GM10266 (cell line): ENCODE measurements around the gene ANGPTL2.

Experiments used
- DNase-seq: peaks from one replicate; pipeline ENCODE4 v3.0.0; 2012; ENCODE audit errors: extremely low spot score
- TF ChIP-seq, protein P1 (sequence below): IDR thresholded peaks from 2 replicates; pipeline ENCODE4 v1.5.1; 2012; ENCODE audit warnings: mild to moderate bottlenecking, low read depth; ENCODE audit not compliant: control insufficient read depth, insufficient read depth; ENCODE audit errors: missing control alignments

Gene ANGPTL2

DNA sequence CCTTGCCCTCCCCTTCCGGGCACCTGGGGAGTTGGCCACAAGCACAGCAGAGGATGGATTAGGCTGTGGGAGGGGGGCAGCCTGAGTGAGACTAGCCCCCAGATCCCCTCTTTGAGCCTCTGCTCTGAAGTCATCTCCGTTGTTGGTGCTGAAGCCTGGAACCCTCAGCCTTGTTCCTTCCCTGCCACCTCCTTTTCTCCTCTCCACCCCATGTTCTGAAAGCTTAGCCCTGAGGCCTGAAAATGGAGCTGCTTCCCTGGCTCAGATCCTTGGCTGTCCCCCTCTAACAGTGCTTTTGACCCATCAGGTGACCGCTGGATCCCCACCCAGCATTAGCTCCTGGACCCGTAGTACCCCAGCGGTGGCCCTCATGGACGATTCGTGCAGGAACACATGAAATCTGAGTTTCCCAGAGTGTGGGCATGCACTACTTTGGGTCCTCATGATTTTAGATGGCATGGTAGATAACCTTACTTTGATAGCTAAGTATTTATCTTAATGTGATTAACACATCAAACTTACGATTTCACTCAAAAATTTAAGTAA is 21.6 kb upstream of the ANGPTL2 start:
- no peak for DNase-seq
- TF ChIP-seq, protein P1, sequence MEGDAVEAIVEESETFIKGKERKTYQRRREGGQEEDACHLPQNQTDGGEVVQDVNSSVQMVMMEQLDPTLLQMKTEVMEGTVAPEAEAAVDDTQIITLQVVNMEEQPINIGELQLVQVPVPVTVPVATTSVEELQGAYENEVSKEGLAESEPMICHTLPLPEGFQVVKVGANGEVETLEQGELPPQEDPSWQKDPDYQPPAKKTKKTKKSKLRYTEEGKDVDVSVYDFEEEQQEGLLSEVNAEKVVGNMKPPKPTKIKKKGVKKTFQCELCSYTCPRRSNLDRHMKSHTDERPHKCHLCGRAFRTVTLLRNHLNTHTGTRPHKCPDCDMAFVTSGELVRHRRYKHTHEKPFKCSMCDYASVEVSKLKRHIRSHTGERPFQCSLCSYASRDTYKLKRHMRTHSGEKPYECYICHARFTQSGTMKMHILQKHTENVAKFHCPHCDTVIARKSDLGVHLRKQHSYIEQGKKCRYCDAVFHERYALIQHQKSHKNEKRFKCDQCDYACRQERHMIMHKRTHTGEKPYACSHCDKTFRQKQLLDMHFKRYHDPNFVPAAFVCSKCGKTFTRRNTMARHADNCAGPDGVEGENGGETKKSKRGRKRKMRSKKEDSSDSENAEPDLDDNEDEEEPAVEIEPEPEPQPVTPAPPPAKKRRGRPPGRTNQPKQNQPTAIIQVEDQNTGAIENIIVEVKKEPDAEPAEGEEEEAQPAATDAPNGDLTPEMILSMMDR: no peak

DNA sequence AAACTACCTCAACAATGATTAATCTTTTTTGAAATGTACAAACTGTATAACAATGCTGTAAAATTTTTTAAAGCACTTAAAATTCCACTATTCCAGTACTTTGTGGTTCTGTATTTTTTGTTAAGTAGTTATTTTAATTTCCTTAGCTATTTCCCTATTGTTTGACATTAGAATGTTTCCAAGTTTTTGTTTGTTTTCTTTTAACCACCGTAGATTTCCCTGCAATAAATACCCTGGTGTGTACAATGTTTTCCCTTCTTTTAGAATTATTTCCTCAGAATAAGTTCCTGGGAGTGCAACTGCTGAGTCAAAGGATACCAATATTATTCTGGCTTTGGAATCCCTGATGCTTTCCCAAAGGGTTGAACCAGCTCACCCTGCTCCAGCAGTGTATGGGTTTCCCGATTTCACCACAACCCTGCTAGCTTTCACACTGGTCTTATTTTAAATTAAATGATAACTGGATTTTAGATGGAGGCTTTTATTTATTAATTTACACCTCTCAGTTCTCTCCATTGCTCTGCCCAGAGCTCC is 20.6 kb upstream of the ANGPTL2 start:
- DNase-seq: no peak
- TF ChIP-seq, protein P1: no peak

DNA sequence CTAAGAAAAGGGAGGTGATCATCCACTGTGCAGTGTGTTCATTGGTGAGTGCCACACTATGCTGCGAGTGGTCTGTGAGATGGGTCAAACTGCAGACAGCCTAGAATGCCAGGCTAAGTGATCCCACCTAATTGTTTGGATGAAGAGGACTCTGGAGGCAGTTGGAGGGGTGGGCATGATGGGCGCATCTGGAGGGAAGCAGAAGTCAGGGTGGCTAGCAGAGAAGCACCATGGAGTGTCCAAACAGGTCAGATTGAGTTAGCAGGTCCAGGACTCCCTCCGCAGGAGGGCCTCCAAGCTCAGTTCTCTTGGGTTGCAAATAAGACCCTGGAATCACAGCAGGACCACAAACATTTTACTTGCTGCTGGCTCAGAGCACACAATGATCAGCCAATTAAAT is 19.9 kb upstream of the ANGPTL2 start:
- TF ChIP-seq, protein P1: no peak
- DNase-seq: no peak

DNA sequence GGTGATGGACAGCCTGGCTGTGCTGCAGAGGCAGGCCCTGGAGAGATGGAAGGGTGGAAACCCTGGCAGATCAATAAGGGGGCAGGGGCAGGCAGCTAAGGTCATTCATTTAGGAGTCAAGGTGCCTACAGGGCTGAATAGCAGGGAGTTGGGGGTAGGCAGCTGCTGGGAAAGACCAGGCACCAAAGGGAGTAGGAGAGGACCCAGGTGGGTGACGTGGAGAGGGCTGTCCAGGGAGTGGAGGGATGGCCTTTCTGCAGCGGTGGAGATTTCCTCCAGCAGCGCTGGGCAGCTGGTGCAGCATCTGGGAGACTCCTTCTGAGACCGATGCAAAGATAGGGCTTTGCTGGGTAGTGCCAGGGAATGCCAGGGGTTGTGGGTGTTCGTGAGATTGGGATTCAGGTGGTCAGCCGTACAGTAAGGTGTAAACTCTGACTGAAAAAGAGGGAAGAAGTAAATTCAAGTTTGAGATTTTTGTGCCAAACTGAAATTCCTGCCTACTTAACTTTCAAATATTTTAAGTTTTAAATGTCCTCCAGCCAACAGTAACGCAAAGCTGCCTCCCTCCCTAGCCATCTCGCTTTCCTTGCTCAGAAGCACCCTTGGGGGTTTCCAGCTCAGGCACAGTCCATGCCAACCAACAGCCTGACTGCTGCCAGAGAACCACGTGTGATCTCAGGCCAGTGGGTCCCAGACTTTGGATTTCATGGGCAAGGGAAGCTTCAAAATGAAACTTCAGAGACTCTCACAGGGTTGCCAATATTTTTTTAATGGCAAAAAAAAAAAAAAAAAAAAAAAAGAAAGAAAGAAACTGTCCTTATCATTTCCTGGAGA is 18.6 kb upstream of the ANGPTL2 start:
- TF ChIP-seq, protein P1: no peak
- DNase-seq: no peak

DNA sequence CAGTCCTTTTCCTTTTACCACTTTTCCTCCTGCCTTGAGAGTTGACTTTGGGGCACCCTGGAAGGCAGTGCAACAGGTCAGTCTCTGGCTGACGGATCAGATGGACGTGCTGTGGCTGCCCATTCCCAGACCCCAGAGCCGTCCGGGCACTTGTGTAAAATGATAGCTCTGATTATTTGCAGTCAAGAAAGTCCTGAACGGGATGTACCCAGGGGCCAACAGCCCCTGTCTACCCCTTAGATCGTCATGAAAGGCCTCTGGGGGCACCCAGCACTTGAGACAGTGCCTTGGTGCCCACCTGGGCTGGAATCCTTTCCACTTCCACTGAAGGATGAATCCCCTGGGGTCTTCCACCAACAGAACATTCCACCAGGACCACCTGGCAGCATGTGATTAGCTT is 17.7 kb upstream of the ANGPTL2 start:
- TF ChIP-seq, protein P1: no peak
- DNase-seq: no peak

DNA sequence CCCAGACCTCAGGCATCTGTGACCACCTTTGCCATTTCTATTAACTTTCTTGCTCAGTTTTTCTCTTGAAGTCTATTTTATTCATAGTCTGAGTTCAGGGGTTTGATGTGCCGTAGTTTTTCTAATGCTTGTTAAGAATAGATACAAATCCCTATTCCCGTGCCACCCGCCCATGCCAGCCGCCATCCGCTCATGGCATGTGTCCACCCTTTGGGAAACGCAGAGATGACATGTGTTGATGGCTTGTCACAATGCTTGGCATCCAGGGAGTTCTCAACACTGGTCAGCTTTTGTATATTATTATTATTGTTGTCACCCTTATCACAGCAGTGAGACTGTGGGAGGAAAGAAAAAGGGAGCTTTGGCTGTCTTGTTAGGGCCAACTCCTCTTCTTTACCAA is 17.3 kb upstream of the ANGPTL2 start:
- TF ChIP-seq, protein P1: no peak

More for the DNA sequence above, 17.3 kb upstream of the ANGPTL2 start:
- no peak for DNase-seq
